ENCODE results near the gene MYH9.

The MYH9 gene

GRCh38 chr22:36232715-36233401 is 154.9 kb downstream of the MYH9 start:
- Histone ChIP-seq H3K27me3 (ENCODE audit: insufficient read depth, low read depth, severe bottlenecking) (no peaks in the 10 kb centered on the region), H3K27ac (no peak overlapping the region), H3K4me3 (ENCODE audit: low read depth, low read length) (no peak overlapping the region), H3K36me3 (no peaks in the 10 kb centered on the region), H3K9me3 (ENCODE audit: severe bottlenecking) (no peaks in the 10 kb centered on the region)
- no peak for DNase-seq
- TF ChIP-seq CTCF (IDR thresholded peaks at IDR 0.05; ENCODE audit: low read depth, low read length), result no peak

All from WERI-Rb-1 (cell line).